ENCODE data around the gene TTC4.
"Not testable (repeated sequence)": the region's sequence is repeated elsewhere in the genome, so short reads cannot be mapped to it uniquely, and the experiment has no call there.

Gene TTC4

GRCh38 chr1:54745864-54746263 is 30.2 kb downstream of the TTC4 start:
- in situ Hi-C loops (cut with HindIII; ENCODE audit: low sequenced_read_pairs) = no loop called here

GRCh38 chr1:54748094-54748835 is 32.6 kb downstream of the TTC4 start:
- in situ Hi-C loops (cut with HindIII; ENCODE audit: low sequenced_read_pairs) = no loop called here

- in situ Hi-C loops (cut with HindIII; ENCODE audit: low sequenced_read_pairs) = loop anchor here (10.0 kb wide), 1 partner anchor 656 kb away; no protein-coding TSS in a partner anchor
These were observed 34.9 kb downstream of the TTC4 start for GRCh38 chr1:54750596-54750995.

GRCh38 chr1:54751426-54751825 is 35.8 kb downstream of the TTC4 start:
- in situ Hi-C loops (cut with HindIII; ENCODE audit: low sequenced_read_pairs) = loop anchor here (10.0 kb wide), 1 partner anchor 657 kb away; no protein-coding TSS in a partner anchor

- in situ Hi-C loops (cut with HindIII; ENCODE audit: low sequenced_read_pairs) = loop anchor here (10.0 kb wide), 1 partner anchor 659 kb away; no protein-coding TSS in a partner anchor
These were observed 38.4 kb downstream of the TTC4 start for GRCh38 chr1:54754045-54754444.

- in situ Hi-C loops (cut with HindIII; ENCODE audit: low sequenced_read_pairs) = loop anchor here (5.0 to 10.0 kb wide), 2 partner anchors 32 to 660 kb away; no protein-coding TSS in a partner anchor
These were observed 39.0 kb downstream of the TTC4 start for GRCh38 chr1:54754486-54755285.

GRCh38 chr1:54757833-54758232 is 42.2 kb downstream of the TTC4 start:
- in situ Hi-C loops (cut with HindIII; ENCODE audit: low sequenced_read_pairs) = loop anchor here (5.0 to 10.0 kb wide), 2 partner anchors 36 to 663 kb away; no protein-coding TSS in a partner anchor

- in situ Hi-C loops (cut with HindIII; ENCODE audit: low sequenced_read_pairs) = loop anchor here (5.0 to 10.0 kb wide), 2 partner anchors 37 to 664 kb away; no protein-coding TSS in a partner anchor
These were observed 43.2 kb downstream of the TTC4 start for GRCh38 chr1:54758678-54759348.

- in situ Hi-C loops (cut with HindIII; ENCODE audit: low sequenced_read_pairs) = no loop called here
These were observed 48.1 kb downstream of the TTC4 start for GRCh38 chr1:54763816-54764132.

- in situ Hi-C loops (cut with HindIII; ENCODE audit: low sequenced_read_pairs) = no loop called here
These were observed 48.7 kb downstream of the TTC4 start, which contains the start of gene PARS2 for GRCh38 chr1:54764133-54764921. TSS of gene PARS2 (minus strand) at chr1:54764523. CDS start at chr1:54759161, 5,362 bp downstream.

- in situ Hi-C loops (cut with HindIII; ENCODE audit: low sequenced_read_pairs) = no loop called here
These were observed 49.4 kb downstream of the TTC4 start for GRCh38 chr1:54764922-54765561.

- in situ Hi-C loops (cut with HindIII; ENCODE audit: low sequenced_read_pairs) = no loop called here
These were observed 51.1 kb downstream of the TTC4 start for GRCh38 chr1:54766726-54767125.

- in situ Hi-C loops (cut with HindIII; ENCODE audit: low sequenced_read_pairs) = no loop called here
These were observed 51.9 kb downstream of the TTC4 start for GRCh38 chr1:54767526-54767925.

GRCh38 chr1:54768093-54768492 is 52.4 kb downstream of the TTC4 start:
- in situ Hi-C loops (cut with HindIII; ENCODE audit: low sequenced_read_pairs) = no loop called here

GRCh38 chr1:54772951-54773350 is 57.3 kb downstream of the TTC4 start:
- in situ Hi-C loops (cut with HindIII; ENCODE audit: low sequenced_read_pairs) = no loop called here

GRCh38 chr1:54774820-54775498 is 59.3 kb downstream of the TTC4 start:
- in situ Hi-C loops (cut with HindIII; ENCODE audit: low sequenced_read_pairs) = no loop called here

- in situ Hi-C loops (cut with HindIII; ENCODE audit: low sequenced_read_pairs) = not testable (repeated sequence)
These were observed 60.4 kb downstream of the TTC4 start for GRCh38 chr1:54775828-54776721.

- in situ Hi-C loops (cut with HindIII; ENCODE audit: low sequenced_read_pairs) = no loop called here
These were observed 61.4 kb downstream of the TTC4 start for GRCh38 chr1:54777011-54777410.
